ENCODE results near the gene NELL1.

The NELL1 gene

DNA sequence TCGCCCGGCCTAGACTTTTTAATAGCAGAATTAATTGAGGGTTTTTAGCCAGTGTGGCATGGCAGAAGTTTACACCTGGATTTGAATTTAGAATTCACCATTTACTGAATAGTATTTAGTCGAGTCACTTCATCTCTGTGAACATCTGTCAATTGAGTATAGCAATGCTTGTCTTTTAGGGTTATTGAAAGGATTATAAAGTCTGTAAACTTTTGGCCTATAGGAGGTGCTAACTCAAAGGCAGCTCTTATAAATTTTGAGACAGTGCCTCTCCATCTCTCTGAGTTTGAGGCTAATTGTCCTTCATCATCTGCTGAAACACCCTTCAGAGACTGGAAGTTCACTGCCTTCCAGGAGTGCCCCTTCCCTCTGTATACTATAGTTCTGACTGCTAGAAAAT is 205.0 kb downstream of the NELL1 start:
- H3K18ac ChIP-seq (ENCODE audit: low read depth in 1 of 2, low read length in 2 of 2): no peak overlapping the region
- no peak overlapping the region for H3K4ac ChIP-seq (ENCODE audit: low read depth in 1 of 2, low read length in 2 of 2)

GRCh38 chr11:20875889-20876288 is 206.5 kb downstream of the NELL1 start:
- no peak overlapping the region for H3K4me2 ChIP-seq (ENCODE audit: low read length, poor library complexity, severe bottlenecking)
- H3K18ac ChIP-seq (ENCODE audit: low read depth in 1 of 2, low read length in 2 of 2): no peak overlapping the region
- no peaks in the 10 kb centered on the region for H3K27me3 ChIP-seq (ENCODE audit: control insufficient read depth in 1 of 2, insufficient read depth in 1 of 2, low read length in 2 of 2)
- no peak overlapping the region for H2AFZ ChIP-seq (ENCODE audit: low read depth, low read length)
- H3K14ac ChIP-seq (ENCODE audit: low read length in 2 of 2): no peak overlapping the region
- 52% methylated on average over 2 of the region's 3 CpGs for WGBS
- H3K79me1 ChIP-seq (replicated peaks; ENCODE audit: low read length, poor library complexity, severe bottlenecking): no peaks in the 10 kb centered on the region
- no peak overlapping the region for H2BK12ac ChIP-seq (ENCODE audit: low read length in 2 of 2)
- H3K4ac ChIP-seq (ENCODE audit: low read depth in 1 of 2, low read length in 2 of 2): no peak overlapping the region
- no peak overlapping the region for H3K4me3 ChIP-seq (ENCODE audit: insufficient read depth in 1 of 2, low read depth in 1 of 2, low read length in 2 of 2)
- H4K8ac ChIP-seq (ENCODE audit: low read length): no peak overlapping the region
- no peak overlapping the region for H3K23ac ChIP-seq (ENCODE audit: low read length in 2 of 2)
- DNase-seq: no peak
- no peak overlapping the region for H3K9ac ChIP-seq (ENCODE audit: low read length)
- no peak overlapping the region for H2BK120ac ChIP-seq (ENCODE audit: low read depth, low read length)
- no peaks in the 10 kb centered on the region for H3K9me3 ChIP-seq (ENCODE audit: control insufficient read depth, low read length)
- no peak overlapping the region for H2BK15ac ChIP-seq (ENCODE audit: low read depth, poor library complexity, severe bottlenecking)
- no peak overlapping the region for H4K91ac ChIP-seq (ENCODE audit: low read length)
- H3K27ac ChIP-seq (ENCODE audit: low read length, poor library complexity, severe bottlenecking): no peak overlapping the region
- no peak overlapping the region for H2BK5ac ChIP-seq (ENCODE audit: low read depth, low read length, poor library complexity, severe bottlenecking)
- H2AK5ac ChIP-seq (ENCODE audit: low read length, severe bottlenecking): no peak overlapping the region
- H3K4me1 ChIP-seq (ENCODE audit: control insufficient read depth, insufficient read depth, low read depth, low read length): no peaks in the 10 kb centered on the region
- no peaks in the 10 kb centered on the region for H3K36me3 ChIP-seq (ENCODE audit: control insufficient read depth in 1 of 2, insufficient read depth in 2 of 2, low read depth in 1 of 2, low read length in 2 of 2)

More for the DNA sequence above, 205.0 kb downstream of the NELL1 start:
- Histone ChIP-seq H2BK15ac (ENCODE audit: low read depth, poor library complexity, severe bottlenecking) (no peak overlapping the region), H3K23ac (ENCODE audit: low read length in 2 of 2) (no peak overlapping the region), H3K14ac (ENCODE audit: low read length in 2 of 2) (no peak overlapping the region), H3K4me3 (ENCODE audit: insufficient read depth in 1 of 2, low read depth in 1 of 2, low read length in 2 of 2) (no peak overlapping the region), H3K36me3 (ENCODE audit: control insufficient read depth in 1 of 2, insufficient read depth in 2 of 2, low read depth in 1 of 2, low read length in 2 of 2) (no peaks in the 10 kb centered on the region), H2AK5ac (ENCODE audit: low read length, severe bottlenecking) (no peak overlapping the region), H3K9ac (ENCODE audit: low read length) (no peak overlapping the region), H3K4me2 (ENCODE audit: low read length, poor library complexity, severe bottlenecking) (no peak overlapping the region), H3K9me3 (ENCODE audit: control insufficient read depth, low read length) (no peaks in the 10 kb centered on the region), H3K4me1 (ENCODE audit: control insufficient read depth, insufficient read depth, low read depth, low read length) (no peaks in the 10 kb centered on the region), H4K91ac (ENCODE audit: low read length) (no peak overlapping the region), H3K27me3 (ENCODE audit: control insufficient read depth in 1 of 2, insufficient read depth in 1 of 2, low read length in 2 of 2) (no peaks in the 10 kb centered on the region), H2BK120ac (ENCODE audit: low read depth, low read length) (no peak overlapping the region), H3K27ac (ENCODE audit: low read length, poor library complexity, severe bottlenecking) (no peak overlapping the region), H3K79me1 (replicated peaks; ENCODE audit: low read length, poor library complexity, severe bottlenecking) (no peaks in the 10 kb centered on the region), H2BK12ac (ENCODE audit: low read length in 2 of 2) (no peak overlapping the region), H2AFZ (ENCODE audit: low read depth, low read length) (no peak overlapping the region), H2BK5ac (ENCODE audit: low read depth, low read length, poor library complexity, severe bottlenecking) (no peak overlapping the region), H4K8ac (ENCODE audit: low read length) (no peak overlapping the region)
- 64% methylated on average over 3 of the region's 3 CpGs for WGBS
- DNase-seq: no peak

- Histone ChIP-seq H4K91ac (ENCODE audit: low read length) (no peak overlapping the region), H3K9me3 (ENCODE audit: control insufficient read depth, low read length) (no peaks in the 10 kb centered on the region), H3K4me3 (ENCODE audit: insufficient read depth in 1 of 2, low read depth in 1 of 2, low read length in 2 of 2) (no peak overlapping the region), H3K27me3 (ENCODE audit: control insufficient read depth in 1 of 2, insufficient read depth in 1 of 2, low read length in 2 of 2) (no peaks in the 10 kb centered on the region), H3K18ac (ENCODE audit: low read depth in 1 of 2, low read length in 2 of 2) (no peak overlapping the region), H3K36me3 (ENCODE audit: control insufficient read depth in 1 of 2, insufficient read depth in 2 of 2, low read depth in 1 of 2, low read length in 2 of 2) (no peaks in the 10 kb centered on the region), H2AK5ac (ENCODE audit: low read length, severe bottlenecking) (no peak overlapping the region), H4K8ac (ENCODE audit: low read length) (no peak overlapping the region), H2BK5ac (ENCODE audit: low read depth, low read length, poor library complexity, severe bottlenecking) (no peak overlapping the region), H2BK12ac (ENCODE audit: low read length in 2 of 2) (no peak overlapping the region), H3K27ac (ENCODE audit: low read length, poor library complexity, severe bottlenecking) (no peak overlapping the region), H3K79me1 (replicated peaks; ENCODE audit: low read length, poor library complexity, severe bottlenecking) (no peaks in the 10 kb centered on the region), H3K23ac (ENCODE audit: low read length in 2 of 2) (no peak overlapping the region), H3K14ac (ENCODE audit: low read length in 2 of 2) (no peak overlapping the region), H3K4me2 (ENCODE audit: low read length, poor library complexity, severe bottlenecking) (no peak overlapping the region), H2BK15ac (ENCODE audit: low read depth, poor library complexity, severe bottlenecking) (no peak overlapping the region), H2AFZ (ENCODE audit: low read depth, low read length) (no peak overlapping the region), H3K4ac (ENCODE audit: low read depth in 1 of 2, low read length in 2 of 2) (no peak overlapping the region), H3K4me1 (ENCODE audit: control insufficient read depth, insufficient read depth, low read depth, low read length) (no peaks in the 10 kb centered on the region), H3K9ac (ENCODE audit: low read length) (no peak overlapping the region), H2BK120ac (ENCODE audit: low read depth, low read length) (no peak overlapping the region)
- no peak for DNase-seq
Observed at GRCh38 chr11:20876738-20877137, 207.4 kb downstream of the NELL1 start.

DNA sequence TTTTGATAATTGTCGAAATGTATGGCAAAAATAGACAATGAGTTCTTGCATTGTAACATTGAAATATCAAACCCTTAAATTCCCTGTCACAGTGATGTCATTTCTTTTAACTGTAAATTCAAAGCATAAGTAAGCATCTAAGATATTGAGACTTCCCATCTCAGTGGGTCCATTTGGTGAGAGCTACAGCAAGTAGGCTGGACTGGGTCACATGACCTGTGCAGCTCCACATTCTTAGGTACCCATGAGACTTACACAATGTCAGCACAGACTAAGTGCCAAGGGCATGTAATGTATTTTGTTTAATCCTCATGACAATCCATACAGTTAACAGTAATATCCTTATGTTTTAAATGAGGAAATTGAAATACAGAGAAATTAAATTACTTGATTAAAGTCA is 210.7 kb downstream of the NELL1 start:
- Histone ChIP-seq H2BK120ac (ENCODE audit: low read depth, low read length) (no peak overlapping the region), H2AK5ac (ENCODE audit: low read length, severe bottlenecking) (no peak overlapping the region), H3K4me2 (ENCODE audit: low read length, poor library complexity, severe bottlenecking) (no peak overlapping the region), H3K23ac (ENCODE audit: low read length in 2 of 2) (no peak overlapping the region), H2BK12ac (ENCODE audit: low read length in 2 of 2) (no peak overlapping the region), H4K8ac (ENCODE audit: low read length) (no peak overlapping the region), H3K14ac (ENCODE audit: low read length in 2 of 2) (no peak overlapping the region), H2BK5ac (ENCODE audit: low read depth, low read length, poor library complexity, severe bottlenecking) (no peak overlapping the region), H2BK15ac (ENCODE audit: low read depth, poor library complexity, severe bottlenecking) (no peak overlapping the region), H3K9ac (ENCODE audit: low read length) (no peak overlapping the region), H3K36me3 (ENCODE audit: control insufficient read depth in 1 of 2, insufficient read depth in 2 of 2, low read depth in 1 of 2, low read length in 2 of 2) (no peaks in the 10 kb centered on the region), H3K79me1 (replicated peaks; ENCODE audit: low read length, poor library complexity, severe bottlenecking) (no peaks in the 10 kb centered on the region), H3K27me3 (ENCODE audit: control insufficient read depth in 1 of 2, insufficient read depth in 1 of 2, low read length in 2 of 2) (no peaks in the 10 kb centered on the region), H3K9me3 (ENCODE audit: control insufficient read depth, low read length) (no peaks in the 10 kb centered on the region), H3K4me3 (ENCODE audit: insufficient read depth in 1 of 2, low read depth in 1 of 2, low read length in 2 of 2) (no peak overlapping the region), H3K4ac (ENCODE audit: low read depth in 1 of 2, low read length in 2 of 2) (no peak overlapping the region), H2AFZ (ENCODE audit: low read depth, low read length) (no peak overlapping the region), H3K18ac (ENCODE audit: low read depth in 1 of 2, low read length in 2 of 2) (no peak overlapping the region), H3K27ac (ENCODE audit: low read length, poor library complexity, severe bottlenecking) (no peak overlapping the region), H3K4me1 (ENCODE audit: control insufficient read depth, insufficient read depth, low read depth, low read length) (no peaks in the 10 kb centered on the region), H4K91ac (ENCODE audit: low read length) (no peak overlapping the region)
- no CpG with 5 or more reads among the region's 1 CpG for WGBS
- no peak for DNase-seq

Measured in mesenchymal stem cell (in vitro differentiated cells and primary cell).